GM12878 (cell line): ENCODE results near the gene DCP1B. TPM values are rescaled to one million over a fixed set of nuclear protein-coding genes. Genes with fewer than 3 reads are reported as not detected.
A peak's percentile ranks its signal among the peaks of the same experiment; 100 is the strongest.

Source experiments
- ATAC-seq: fragments of 200-7000 bp; cut with Tn5 transposase; 3 replicates; pipeline ENCODE4 v1.9.1; 2020; ENCODE audit warnings: mild to moderate bottlenecking, moderate library complexity
- BruUV-seq: library from RNA; stranded (reverse); fragments of 400-500 nt; replicated peaks from 2 replicates; lab custom pipeline; 2021; lab: Mats Ljungman, UMichigan
- CTCF ChIA-PET: fragments of 300-600 bp; sonication (Branson Sonifier 250); formaldehyde crosslinking; extraction: SDS; loops from one replicate; lab custom pipeline; 2021; ENCODE audit warnings: inconsistent platforms; lab: Yijun Ruan, JAX
- POLR2A ChIA-PET: fragments of 350-600 bp; formaldehyde crosslinking; extraction: SDS; loops from one replicate; lab custom pipeline; 2021; ENCODE audit warnings: inconsistent platforms; lab: Charles Lee
- RAD21 ChIA-PET: fragments of 300-600 bp; sonication (Branson Sonifier 250); formaldehyde crosslinking; loops from one replicate; lab custom pipeline; 2023; ENCODE audit warnings: antibody characterized with exemption; ENCODE audit not compliant: unreplicated experiment; lab: Charles Lee
- SMC1A ChIA-PET: fragments of 300-600 bp; sonication (Branson Sonifier 250); formaldehyde crosslinking; loops from one replicate; lab custom pipeline; 2023; ENCODE audit not compliant: unreplicated experiment, uncharacterized antibody; lab: Charles Lee
- DNase-seq: peaks from one replicate; pipeline ENCODE4 v3.0.0-alpha.2; 2011; ENCODE audit warnings: low read depth, low spot score
- FAIRE-seq: peaks from 3 replicates; lab custom pipeline; 2011; peaks lifted over from hg19 to GRCh38; lab: Jason Lieb, UNC
- H2AFZ ChIP-seq: 2 replicates; pipeline ENCODE4 v1.6.0; 2011; ENCODE audit warnings: low read depth, low read length, control low read depth; ENCODE audit not compliant: control insufficient read depth
- H3K27ac ChIP-seq: 2 replicates; pipeline ENCODE4 v1.5.1; 2011; ENCODE audit warnings: control low read depth; ENCODE audit not compliant: control insufficient read depth, insufficient read depth
- H3K27me3 ChIP-seq, 2 experiments: replicated peaks in 1 of 2; 2 replicates each; pipeline versions ENCODE4 v1.6.0 to v1.6.1; 2011; ENCODE audit warnings: low read length in 1 of 2; ENCODE audit not compliant: control insufficient read depth in 2 of 2, insufficient read depth in 2 of 2
- H3K36me3 ChIP-seq, 2 experiments: 2 replicates each; pipeline ENCODE4 v1.5.1; 2011; ENCODE audit warnings: low read length in 1 of 2; ENCODE audit not compliant: control insufficient read depth in 2 of 2, insufficient read depth in 2 of 2
- H3K4me1 ChIP-seq: 2 replicates; pipeline ENCODE4 v1.6.1; 2011; ENCODE audit warnings: mild to moderate bottlenecking, low read length, moderate library complexity, mixed read lengths; ENCODE audit not compliant: control insufficient read depth, insufficient read depth
- H3K4me2 ChIP-seq: 2 replicates; pipeline ENCODE4 v1.6.0; 2011; ENCODE audit warnings: control low read depth; ENCODE audit not compliant: control insufficient read depth, insufficient read depth
- H3K4me3 ChIP-seq: fragments of 200-600 bp; sonication (generic); 2 replicates; pipeline ENCODE4 v1.5.1; 2016
- H3K79me2 ChIP-seq: 2 replicates; pipeline ENCODE4 v1.6.0; 2011; ENCODE audit warnings: low read length; ENCODE audit not compliant: control insufficient read depth, insufficient read depth
- H3K9ac ChIP-seq: 2 replicates; pipeline ENCODE4 v1.8.0; 2011; ENCODE audit warnings: low read length, control low read depth, mixed read lengths; ENCODE audit not compliant: control insufficient read depth, insufficient read depth
- H3K9me3 ChIP-seq: replicated peaks from 3 replicates; pipeline ENCODE4 v1.5.1; 2011; ENCODE audit warnings: mild to moderate bottlenecking, low read length; ENCODE audit not compliant: control insufficient read depth, insufficient read depth
- H4K20me1 ChIP-seq: 2 replicates; pipeline ENCODE4 v1.6.0; 2011; ENCODE audit not compliant: control insufficient read depth, insufficient read depth
- MXI1 ChIP-seq: fragments of 150-350 bp; IDR thresholded peaks from 2 replicates; pipeline ENCODE4 v1.6.1; 2011; ENCODE audit warnings: low read depth, mild to moderate bottlenecking, inconsistent platforms, low read length, improper control_type of control experiment
- NBN ChIP-seq: fragments of 450-650 bp; IDR thresholded peaks from 2 replicates; pipeline ENCODE4 v1.6.1; 2016
- NFYA ChIP-seq: IDR thresholded peaks from 2 replicates; pipeline ENCODE4 v1.6.1; 2011; ENCODE audit warnings: low read depth, mild to moderate bottlenecking, low read length, improper control_type of control experiment, borderline replicate concordance
- RELA ChIP-seq: fragments of 450-650 bp; IDR thresholded peaks from 2 replicates; pipeline ENCODE4 v1.8.0; 2014; ENCODE audit warnings: borderline replicate concordance; ENCODE audit not compliant: partially characterized antibody
- TAF1 ChIP-seq: IDR thresholded peaks from 2 replicates; pipeline ENCODE4 v1.6.1; 2011; ENCODE audit warnings: mild to moderate bottlenecking, low read depth, low read length, borderline replicate concordance
- WGBS: methylation state at CpG from one replicate; pipeline ENCODE4 v1.1.6; 2016; ENCODE audit warnings: low lambda C conversion rate; ENCODE audit not compliant: insufficient replicate concordance, insufficient coverage; ENCODE audit errors: missing lambda C conversion rate; 5-methylcytosine and 5-hydroxymethylcytosine counted together
- in situ Hi-C: fragments of 300-500 bp; cut with MboI; formaldehyde crosslinking; loops from 9 replicates; pipeline ENCODE4 v1.14.3; 2018; ENCODE audit warnings: mixed read lengths
- intact Hi-C: fragments of 100-400 bp; cut with micrococcal nuclease; formaldehyde crosslinking; loops from one replicate; pipeline ENCODE4 v1.14.2; 2022; ENCODE audit not compliant: unreplicated experiment
- polyA plus RNA-seq, 11 experiments: library from polyadenylated mRNA; depleted of rRNA in 4 of 11; unstranded in 6 of 11; stranded (reverse) in 5 of 11; fragments of >200 nt; fragmentation: Nextera tagmentation in 4 of 11; fragmentation: Illumina TruSeq in 1 of 11; extraction: Ambion mirVana in 4 of 11; extraction: Trizol in 1 of 11; gene quantifications; 1 replicate in 1 of 11; 2 replicates in 10 of 11; pipeline versions ENCODE4 v1.2.1 to v1.2.3, GENCODE V29; 2011 to 2016; ENCODE audit warnings: inconsistent platforms in 2 of 11, missing spikeins in 2 of 11, low read depth in 1 of 11
- total RNA-seq, 4 experiments: library from RNA; depleted of rRNA in 3 of 4; stranded (reverse); fragments of >200 nt in 3 of 4; fragmentation: Illumina TruSeq in 1 of 4; extraction: Trizol in 1 of 4; gene quantifications; 2 replicates each; pipeline versions ENCODE4 v1.2.1 to v1.2.3, GENCODE V29; 2013 to 2021
- TF ChIP-seq, protein P1 (sequence below): fragments of 450-650 bp; IDR thresholded peaks from 2 replicates; pipeline ENCODE4 v1.6.1; 2016; ENCODE audit warnings: mild to moderate bottlenecking
- TF ChIP-seq, protein P2 (sequence below): fragments of 450-650 bp; IDR thresholded peaks from 2 replicates; pipeline ENCODE4 v1.6.1; 2017; ENCODE audit warnings: mild to moderate bottlenecking, moderate library complexity
- TF ChIP-seq, protein P3 (sequence below): fragments of 450-650 bp; IDR thresholded peaks from 2 replicates; pipeline ENCODE4 v1.6.1; 2016; ENCODE audit warnings: mild to moderate bottlenecking, moderate library complexity, borderline replicate concordance

DCP1B gene
- total and polyA plus RNA-seq, 10 of the 15 experiments (the other 5 are each of a cell fraction or from before 2014, with no cell fraction given), result 1.3 to 23.4 (median 15.3) TPM

DNA sequence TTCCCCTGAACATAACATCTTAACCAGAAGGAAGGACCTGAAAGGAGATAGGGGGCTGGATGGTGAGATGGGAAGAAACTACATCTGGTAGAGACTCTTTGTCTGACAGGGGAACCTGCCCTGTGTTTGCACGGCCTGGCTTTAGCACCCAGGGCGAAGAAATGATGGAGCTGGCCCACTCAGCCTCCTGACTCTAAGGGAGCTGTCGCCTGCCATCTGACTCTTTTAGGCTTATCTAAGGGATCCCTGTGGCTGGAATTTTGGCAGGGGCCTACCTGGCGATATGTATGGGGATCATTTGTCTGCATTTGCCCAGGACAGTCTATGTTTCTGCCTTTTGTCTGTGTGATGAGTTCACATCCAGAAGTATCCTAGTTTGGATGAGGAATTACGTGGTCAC is 70.2 kb downstream of the DCP1B start (continued):
- TF ChIP-seq NFYA, result no peak
- no peak for TF ChIP-seq MXI1
- TF ChIP-seq, protein P1, sequence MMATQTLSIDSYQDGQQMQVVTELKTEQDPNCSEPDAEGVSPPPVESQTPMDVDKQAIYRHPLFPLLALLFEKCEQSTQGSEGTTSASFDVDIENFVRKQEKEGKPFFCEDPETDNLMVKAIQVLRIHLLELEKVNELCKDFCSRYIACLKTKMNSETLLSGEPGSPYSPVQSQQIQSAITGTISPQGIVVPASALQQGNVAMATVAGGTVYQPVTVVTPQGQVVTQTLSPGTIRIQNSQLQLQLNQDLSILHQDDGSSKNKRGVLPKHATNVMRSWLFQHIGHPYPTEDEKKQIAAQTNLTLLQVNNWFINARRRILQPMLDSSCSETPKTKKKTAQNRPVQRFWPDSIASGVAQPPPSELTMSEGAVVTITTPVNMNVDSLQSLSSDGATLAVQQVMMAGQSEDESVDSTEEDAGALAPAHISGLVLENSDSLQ, result no peak
- no peak for TF ChIP-seq RELA
- TF ChIP-seq NBN, result no peak

DNA sequence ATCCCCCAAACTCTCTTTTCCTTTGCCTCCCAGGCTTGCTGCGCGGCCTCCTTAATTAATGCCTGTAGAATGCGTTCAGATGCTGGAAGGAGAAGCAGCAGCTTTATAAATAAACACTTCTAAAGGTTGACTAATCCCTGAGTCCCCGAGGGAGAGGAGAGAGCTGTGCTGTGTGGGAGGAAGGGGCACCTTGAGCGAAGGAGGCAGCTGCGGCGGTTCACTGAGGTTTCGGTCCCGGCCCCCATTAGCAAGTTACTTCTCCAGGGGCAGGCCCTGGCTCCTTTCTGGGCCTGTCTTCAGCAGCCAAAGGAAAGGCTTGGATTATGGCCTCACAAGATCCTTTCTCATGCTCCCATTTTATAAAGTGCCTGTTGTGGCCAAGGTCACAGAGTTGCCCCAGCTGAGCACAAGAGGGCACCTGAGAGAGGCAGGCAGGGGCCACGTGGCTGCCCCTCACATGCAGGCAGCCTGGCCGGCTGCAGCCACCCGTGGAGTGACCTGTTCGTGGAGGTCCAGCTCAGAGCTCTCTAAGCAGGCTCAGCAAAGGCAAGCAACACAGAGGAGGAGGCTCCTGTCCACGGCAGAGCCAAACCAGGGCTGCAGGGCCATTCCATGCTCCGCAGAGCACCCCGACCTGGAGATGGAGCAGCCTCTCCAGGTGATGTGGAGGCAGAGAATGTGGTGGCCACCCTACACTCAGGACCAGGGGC is 70.8 kb downstream of the DCP1B start:
- intact Hi-C loops (loop anchor here (2.0 kb wide), 1 partner anchor 137 kb away; no protein-coding TSS in a partner anchor), in situ Hi-C loops (no loop called here)
- WGBS, result 17% methylated on average over 16 of the region's 16 CpGs
- ChIA-PET CTCF (interaction anchor here (0.6 to 0.8 kb wide), 3 partner anchors 9 to 132 kb away, joined by 3 to 5 read pairs (median 3); no protein-coding TSS in a partner anchor), POLR2A (interaction anchor here (0.6 to 2.0 kb wide), 2 partner anchors 9 to 144 kb away, joined by 3 to 8 read pairs; no protein-coding TSS in a partner anchor), SMC1A (interaction anchor here (0.9 to 1.4 kb wide), 3 partner anchors 9 to 132 kb away, joined by 3 to 4 read pairs (median 3); no protein-coding TSS in a partner anchor), RAD21 (interaction anchor here (1.0 to 1.4 kb wide), 2 partner anchors 9 to 142 kb away, joined by 4 to 5 read pairs; no protein-coding TSS in a partner anchor)
- Histone ChIP-seq H3K4me2 (peak overlapping the region; percentile 54), H2AFZ (no peak overlapping the region; the same call in 1 of the 2 replicates), H3K36me3 (no peaks in the 10 kb centered on the region; a peak in 2 of 4 replicates), H3K9me3 (no peaks in the 10 kb centered on the region), H3K79me2 (no peaks in the 10 kb centered on the region), H3K4me1 (peaks cover 18% of the 10 kb centered on the region), H3K9ac (no peak overlapping the region; the same call in 1 of the 2 replicates), H4K20me1 (no peaks in the 10 kb centered on the region), H3K27ac (no peak overlapping the region), H3K27me3 (no peaks in the 10 kb centered on the region; a peak in 1 of 4 replicates), H3K4me3 (no peak overlapping the region)
- peak; percentile 73 for FAIRE-seq
- no peak for DNase-seq
- ATAC-seq, result peak; percentile 88
- no TSS peak for BruUV-seq
- TF ChIP-seq, protein P2, sequence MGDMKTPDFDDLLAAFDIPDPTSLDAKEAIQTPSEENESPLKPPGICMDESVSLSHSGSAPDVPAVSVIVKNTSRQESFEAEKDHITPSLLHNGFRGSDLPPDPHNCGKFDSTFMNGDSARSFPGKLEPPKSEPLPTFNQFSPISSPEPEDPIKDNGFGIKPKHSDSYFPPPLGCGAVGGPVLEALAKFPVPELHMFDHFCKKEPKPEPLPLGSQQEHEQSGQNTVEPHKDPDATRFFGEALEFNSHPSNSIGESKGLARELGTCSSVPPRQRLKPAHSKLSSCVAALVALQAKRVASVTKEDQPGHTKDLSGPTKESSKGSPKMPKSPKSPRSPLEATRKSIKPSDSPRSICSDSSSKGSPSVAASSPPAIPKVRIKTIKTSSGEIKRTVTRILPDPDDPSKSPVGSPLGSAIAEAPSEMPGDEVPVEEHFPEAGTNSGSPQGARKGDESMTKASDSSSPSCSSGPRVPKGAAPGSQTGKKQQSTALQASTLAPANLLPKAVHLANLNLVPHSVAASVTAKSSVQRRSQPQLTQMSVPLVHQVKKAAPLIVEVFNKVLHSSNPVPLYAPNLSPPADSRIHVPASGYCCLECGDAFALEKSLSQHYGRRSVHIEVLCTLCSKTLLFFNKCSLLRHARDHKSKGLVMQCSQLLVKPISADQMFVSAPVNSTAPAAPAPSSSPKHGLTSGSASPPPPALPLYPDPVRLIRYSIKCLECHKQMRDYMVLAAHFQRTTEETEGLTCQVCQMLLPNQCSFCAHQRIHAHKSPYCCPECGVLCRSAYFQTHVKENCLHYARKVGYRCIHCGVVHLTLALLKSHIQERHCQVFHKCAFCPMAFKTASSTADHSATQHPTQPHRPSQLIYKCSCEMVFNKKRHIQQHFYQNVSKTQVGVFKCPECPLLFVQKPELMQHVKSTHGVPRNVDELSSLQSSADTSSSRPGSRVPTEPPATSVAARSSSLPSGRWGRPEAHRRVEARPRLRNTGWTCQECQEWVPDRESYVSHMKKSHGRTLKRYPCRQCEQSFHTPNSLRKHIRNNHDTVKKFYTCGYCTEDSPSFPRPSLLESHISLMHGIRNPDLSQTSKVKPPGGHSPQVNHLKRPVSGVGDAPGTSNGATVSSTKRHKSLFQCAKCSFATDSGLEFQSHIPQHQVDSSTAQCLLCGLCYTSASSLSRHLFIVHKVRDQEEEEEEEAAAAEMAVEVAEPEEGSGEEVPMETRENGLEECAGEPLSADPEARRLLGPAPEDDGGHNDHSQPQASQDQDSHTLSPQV, result no peak
- TF ChIP-seq TAF1, result no peak
- TF ChIP-seq, protein P3, sequence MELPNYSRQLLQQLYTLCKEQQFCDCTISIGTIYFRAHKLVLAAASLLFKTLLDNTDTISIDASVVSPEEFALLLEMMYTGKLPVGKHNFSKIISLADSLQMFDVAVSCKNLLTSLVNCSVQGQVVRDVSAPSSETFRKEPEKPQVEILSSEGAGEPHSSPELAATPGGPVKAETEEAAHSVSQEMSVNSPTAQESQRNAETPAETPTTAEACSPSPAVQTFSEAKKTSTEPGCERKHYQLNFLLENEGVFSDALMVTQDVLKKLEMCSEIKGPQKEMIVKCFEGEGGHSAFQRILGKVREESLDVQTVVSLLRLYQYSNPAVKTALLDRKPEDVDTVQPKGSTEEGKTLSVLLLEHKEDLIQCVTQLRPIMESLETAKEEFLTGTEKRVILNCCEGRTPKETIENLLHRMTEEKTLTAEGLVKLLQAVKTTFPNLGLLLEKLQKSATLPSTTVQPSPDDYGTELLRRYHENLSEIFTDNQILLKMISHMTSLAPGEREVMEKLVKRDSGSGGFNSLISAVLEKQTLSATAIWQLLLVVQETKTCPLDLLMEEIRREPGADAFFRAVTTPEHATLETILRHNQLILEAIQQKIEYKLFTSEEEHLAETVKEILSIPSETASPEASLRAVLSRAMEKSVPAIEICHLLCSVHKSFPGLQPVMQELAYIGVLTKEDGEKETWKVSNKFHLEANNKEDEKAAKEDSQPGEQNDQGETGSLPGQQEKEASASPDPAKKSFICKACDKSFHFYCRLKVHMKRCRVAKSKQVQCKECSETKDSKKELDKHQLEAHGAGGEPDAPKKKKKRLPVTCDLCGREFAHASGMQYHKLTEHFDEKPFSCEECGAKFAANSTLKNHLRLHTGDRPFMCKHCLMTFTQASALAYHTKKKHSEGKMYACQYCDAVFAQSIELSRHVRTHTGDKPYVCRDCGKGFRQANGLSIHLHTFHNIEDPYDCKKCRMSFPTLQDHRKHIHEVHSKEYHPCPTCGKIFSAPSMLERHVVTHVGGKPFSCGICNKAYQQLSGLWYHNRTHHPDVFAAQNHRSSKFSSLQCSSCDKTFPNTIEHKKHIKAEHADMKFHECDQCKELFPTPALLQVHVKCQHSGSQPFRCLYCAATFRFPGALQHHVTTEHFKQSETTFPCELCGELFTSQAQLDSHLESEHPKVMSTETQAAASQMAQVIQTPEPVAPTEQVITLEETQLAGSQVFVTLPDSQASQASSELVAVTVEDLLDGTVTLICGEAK, result no peak
